ENCODE data around the gene SWT1. TPM values are rescaled to one million over a fixed set of nuclear protein-coding genes. Genes with fewer than 3 reads are reported as not detected.

SWT1 gene
- total RNA-seq, 1 donor from 2014 or later = 11.5 TPM

- H3K9me3 Mint-ChIP-seq (ENCODE audit: unreplicated experiment) = no peaks in the 10 kb centered on the region
- no peak overlapping the region for H3K27ac Mint-ChIP-seq (ENCODE audit: unreplicated experiment)
- DNase-seq (ENCODE audit: low spot score) = no peak
- H3K36me3 Mint-ChIP-seq (ENCODE audit: low read depth, unreplicated experiment) = peaks cover 11% of the 10 kb centered on the region
- TF ChIP-seq CTCF (IDR thresholded peaks at IDR 0.05; ENCODE audit: unreplicated experiment) = no peak
- no peaks in the 10 kb centered on the region for H3K4me1 Mint-ChIP-seq (ENCODE audit: unreplicated experiment)
- H3K4me3 Mint-ChIP-seq (ENCODE audit: unreplicated experiment) = no peak overlapping the region
- H3K27me3 Mint-ChIP-seq (ENCODE audit: unreplicated experiment) = no peaks in the 10 kb centered on the region
These were observed 134.2 kb downstream of the SWT1 start for GRCh38 chr1:185291159-185291558.

- Mint-ChIP-seq H3K27me3 (ENCODE audit: unreplicated experiment) (no peaks in the 10 kb centered on the region), H3K4me3 (ENCODE audit: unreplicated experiment) (no peak overlapping the region), H3K4me1 (ENCODE audit: unreplicated experiment) (no peaks in the 10 kb centered on the region), H3K27ac (ENCODE audit: unreplicated experiment) (no peak overlapping the region), H3K36me3 (ENCODE audit: low read depth, unreplicated experiment) (peaks cover 8% of the 10 kb centered on the region), H3K9me3 (ENCODE audit: unreplicated experiment) (no peaks in the 10 kb centered on the region)
- TF ChIP-seq CTCF (IDR thresholded peaks at IDR 0.05; ENCODE audit: unreplicated experiment) = no peak
- no peak for DNase-seq (ENCODE audit: low spot score)
These were observed 134.7 kb downstream of the SWT1 start for GRCh38 chr1:185291652-185292051.

- no peaks in the 10 kb centered on the region for H3K9me3 Mint-ChIP-seq (ENCODE audit: unreplicated experiment)
- H3K36me3 Mint-ChIP-seq (ENCODE audit: low read depth, unreplicated experiment) = peaks cover 8% of the 10 kb centered on the region
- H3K4me1 Mint-ChIP-seq (ENCODE audit: unreplicated experiment) = no peaks in the 10 kb centered on the region
- H3K27me3 Mint-ChIP-seq (ENCODE audit: unreplicated experiment) = no peaks in the 10 kb centered on the region
- no peak for DNase-seq (ENCODE audit: low spot score)
- H3K27ac Mint-ChIP-seq (ENCODE audit: unreplicated experiment) = no peak overlapping the region
- no peak for TF ChIP-seq CTCF (IDR thresholded peaks at IDR 0.05; ENCODE audit: unreplicated experiment)
- H3K4me3 Mint-ChIP-seq (ENCODE audit: unreplicated experiment) = no peak overlapping the region
These were observed 135.3 kb downstream of the SWT1 start for GRCh38 chr1:185292237-185292636.

- DNase-seq (ENCODE audit: low spot score) = no peak
- Mint-ChIP-seq H3K9me3 (ENCODE audit: unreplicated experiment) (no peaks in the 10 kb centered on the region), H3K27me3 (ENCODE audit: unreplicated experiment) (no peaks in the 10 kb centered on the region), H3K4me1 (ENCODE audit: unreplicated experiment) (no peaks in the 10 kb centered on the region), H3K36me3 (ENCODE audit: low read depth, unreplicated experiment) (peaks cover 20% of the 10 kb centered on the region), H3K4me3 (ENCODE audit: unreplicated experiment) (no peak overlapping the region), H3K27ac (ENCODE audit: unreplicated experiment) (no peak overlapping the region)
- TF ChIP-seq CTCF (IDR thresholded peaks at IDR 0.05; ENCODE audit: unreplicated experiment) = no peak
These were observed 137.1 kb downstream of the SWT1 start for GRCh38 chr1:185293967-185294542.

- no peaks in the 10 kb centered on the region for H3K27me3 Mint-ChIP-seq (ENCODE audit: unreplicated experiment)
- no peak for DNase-seq (ENCODE audit: low spot score)
- no peak for TF ChIP-seq CTCF (IDR thresholded peaks at IDR 0.05; ENCODE audit: unreplicated experiment)
- H3K9me3 Mint-ChIP-seq (ENCODE audit: unreplicated experiment) = no peaks in the 10 kb centered on the region
- peaks cover 20% of the 10 kb centered on the region for H3K36me3 Mint-ChIP-seq (ENCODE audit: low read depth, unreplicated experiment)
- no peak overlapping the region for H3K4me3 Mint-ChIP-seq (ENCODE audit: unreplicated experiment)
- H3K27ac Mint-ChIP-seq (ENCODE audit: unreplicated experiment) = no peak overlapping the region
- no peaks in the 10 kb centered on the region for H3K4me1 Mint-ChIP-seq (ENCODE audit: unreplicated experiment)
These were observed 138.1 kb downstream of the SWT1 start for GRCh38 chr1:185295091-185295490.

Data from endothelial cell (in vitro differentiated cells).